Neural cell (in vitro differentiated cells): ENCODE results near the gene EVA1A. TPM values are rescaled to one million over a fixed set of nuclear protein-coding genes. Genes with fewer than 3 reads are reported as not detected.

ENCODE experiments used
- H2AFZ ChIP-seq: fragments of 200-600, 300-800 bp; sonication (generic), shearing (Covaris generic); 2 replicates; pipeline ENCODE4 v1.6.0; 2014; ENCODE audit warnings: low read depth, mild to moderate bottlenecking, antibody characterized with exemption, low read length, moderate library complexity
- H3F3A ChIP-seq: fragments of 200-600 bp; shearing (Covaris generic); 2 replicates; pipeline ENCODE4 v1.6.1; 2016; ENCODE audit warnings: mild to moderate bottlenecking, moderate library complexity, mixed read lengths, antibody characterized with exemption, low read length; ENCODE audit not compliant: insufficient read depth, poor library complexity, severe bottlenecking
- H3K27ac ChIP-seq: fragments of 200-600, 300-800 bp; sonication (generic), shearing (Covaris generic); 2 replicates; pipeline ENCODE4 v1.5.1; 2014; ENCODE audit warnings: mild to moderate bottlenecking, low read length, moderate library complexity
- H3K27me3 ChIP-seq: fragments of 300-800, 200-600 bp; sonication (generic), shearing (Covaris generic); 2 replicates; pipeline ENCODE4 v1.6.0; 2014; ENCODE audit warnings: mild to moderate bottlenecking, low read depth, low read length, moderate library complexity; ENCODE audit not compliant: insufficient read depth
- H3K36me3 ChIP-seq: fragments of 300-800, 200-600 bp; sonication (generic), shearing (Covaris generic); 2 replicates; pipeline ENCODE4 v1.5.1; 2014; ENCODE audit warnings: mild to moderate bottlenecking, antibody characterized with exemption, low read length, moderate library complexity; ENCODE audit not compliant: insufficient read depth
- H3K4me2 ChIP-seq: fragments of 300-800, 200-600 bp; sonication (generic), shearing (Covaris generic); 2 replicates; pipeline ENCODE4 v1.6.0; 2014; ENCODE audit warnings: mild to moderate bottlenecking, low read length
- H3K4me3 ChIP-seq: fragments of 300-800, 200-600 bp; sonication (generic), shearing (Covaris generic); 2 replicates; pipeline ENCODE4 v1.5.1; 2014; ENCODE audit warnings: mild to moderate bottlenecking, low read length, moderate library complexity
- H3K79me2 ChIP-seq: fragments of 200-600 bp; shearing (Covaris generic); replicated peaks from 2 replicates; pipeline ENCODE4 v1.6.0; 2014; ENCODE audit warnings: mild to moderate bottlenecking, low read length, moderate library complexity; ENCODE audit not compliant: insufficient read depth
- H3K9ac ChIP-seq: fragments of 300-800, 200-600 bp; sonication (generic), shearing (Covaris generic); 2 replicates; pipeline ENCODE4 v1.6.1; 2016; ENCODE audit warnings: mild to moderate bottlenecking, low read length, mixed read lengths
- H3K9me2 ChIP-seq: fragments of 200-600 bp; shearing (Covaris generic); 2 replicates; pipeline ENCODE4 v1.6.1; 2016; ENCODE audit warnings: mild to moderate bottlenecking, low read length, mixed read lengths; ENCODE audit not compliant: insufficient read depth
- H3K9me3 ChIP-seq: fragments of 200-600, 300-800 bp; sonication (generic), shearing (Covaris generic); 2 replicates; pipeline ENCODE4 v1.6.1; 2016; ENCODE audit warnings: mild to moderate bottlenecking, mixed run types, low read length, moderate library complexity, mixed read lengths
- H4K20me1 ChIP-seq: fragments of 200-600 bp; shearing (Covaris generic); 2 replicates; pipeline ENCODE4 v1.6.1; 2016; ENCODE audit warnings: mild to moderate bottlenecking, mixed run types; ENCODE audit not compliant: insufficient read depth
- EP300 ChIP-seq: fragments of 450-650 bp; conservative IDR thresholded peaks from 2 replicates; pipeline ENCODE4 v1.6.1; 2014; ENCODE audit warnings: antibody characterized with exemption, mild to moderate bottlenecking, moderate library complexity; ENCODE audit not compliant: poor library complexity, severe bottlenecking
- EZH2 ChIP-seq: fragments of 200-600, 300-800 bp; shearing (Covaris generic), sonication (generic); IDR thresholded peaks from 2 replicates; pipeline ENCODE4 v1.6.1; 2014; ENCODE audit warnings: antibody characterized with exemption, low read length, borderline replicate concordance, mild to moderate bottlenecking; ENCODE audit not compliant: insufficient read depth, poor library complexity, severe bottlenecking
- MXI1 ChIP-seq: fragments of 450-650 bp; conservative IDR thresholded peaks from 2 replicates; pipeline ENCODE4 v1.6.1; 2014; ENCODE audit warnings: antibody characterized with exemption, mild to moderate bottlenecking; ENCODE audit not compliant: poor library complexity, severe bottlenecking
- POLR2AphosphoS5 ChIP-seq: IDR thresholded peaks from 2 replicates; pipeline ENCODE4 v1.6.1; 2012
- RAD21 ChIP-seq: fragments of 450-650 bp; conservative IDR thresholded peaks from 2 replicates; pipeline ENCODE4 v1.6.1; 2014; ENCODE audit warnings: antibody characterized with exemption, mild to moderate bottlenecking, moderate library complexity
- SMC3 ChIP-seq: fragments of 450-650 bp; conservative IDR thresholded peaks from 2 replicates; pipeline ENCODE4 v1.6.1; 2014; ENCODE audit warnings: antibody characterized with exemption, mild to moderate bottlenecking, moderate library complexity; ENCODE audit not compliant: poor library complexity
- TAF1 ChIP-seq: IDR thresholded peaks from 2 replicates; pipeline ENCODE4 v1.6.1; 2012; ENCODE audit warnings: low read depth
- polyA plus RNA-seq: library from polyadenylated mRNA; depleted of rRNA; stranded (reverse); fragments of >200 nt; gene quantifications from 2 replicates; pipeline ENCODE4 v1.2.3, GENCODE V29; 2014
- TF ChIP-seq, protein P1 (sequence below): IDR thresholded peaks from 2 replicates; pipeline ENCODE4 v1.6.1; 2012; ENCODE audit warnings: borderline replicate concordance
- TF ChIP-seq, protein P2 (sequence below): fragments of 450-650 bp; IDR thresholded peaks from 2 replicates; pipeline ENCODE4 v1.5.1; 2014; ENCODE audit warnings: antibody characterized with exemption, mild to moderate bottlenecking, moderate library complexity; ENCODE audit not compliant: poor library complexity, severe bottlenecking

The EVA1A gene
- polyA plus RNA-seq, 1 donor from 2014 or later: not detected

DNA sequence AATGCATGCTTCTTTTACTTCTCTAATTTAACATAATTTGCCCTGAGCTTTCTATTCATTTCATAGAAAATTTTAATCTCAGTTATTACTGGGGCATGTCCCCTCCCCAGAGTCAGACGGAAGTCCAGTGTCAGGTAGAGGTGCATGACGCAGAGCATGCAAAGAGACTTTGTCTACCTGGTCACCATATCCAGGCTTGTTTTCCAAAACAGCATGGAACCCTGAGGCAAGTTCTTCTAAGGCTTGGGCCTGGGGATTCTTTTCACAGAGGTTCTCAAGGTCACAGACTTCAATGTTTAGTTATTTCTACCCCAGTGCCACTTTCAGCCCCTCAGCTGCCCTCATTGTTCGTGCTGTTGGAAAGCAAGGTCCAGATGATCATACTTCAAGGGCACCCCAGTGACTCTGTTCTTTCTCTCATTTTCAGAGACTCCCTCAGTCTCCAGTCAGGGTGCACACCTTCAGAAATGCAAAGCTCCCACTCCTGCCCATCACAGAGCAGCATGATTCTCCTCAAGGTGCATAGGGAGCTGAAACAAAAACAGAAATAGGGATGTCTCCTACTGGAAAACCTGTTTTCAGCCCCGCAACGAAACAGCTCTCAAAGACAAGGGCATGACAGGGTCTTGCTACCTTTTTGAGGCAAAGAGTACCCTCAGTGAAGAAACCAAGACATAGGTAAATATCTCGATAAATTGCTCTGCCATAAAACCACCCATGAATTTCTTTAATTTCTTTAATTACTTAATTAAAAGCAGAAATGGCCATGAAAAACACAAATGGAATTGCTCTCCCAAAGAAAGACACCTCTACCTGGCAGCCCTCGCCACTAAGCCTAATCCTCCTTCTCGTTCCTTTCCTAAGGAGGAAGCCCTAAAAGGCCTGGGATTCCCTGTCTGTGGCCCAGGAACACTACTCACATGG, 9.5 kb upstream of the EVA1A start:
- no peaks in the 10 kb centered on the region for H3K9me3 ChIP-seq
- no peak overlapping the region for H3K9ac ChIP-seq
- H3F3A ChIP-seq: no peaks in the 10 kb centered on the region
- no peak overlapping the region for H2AFZ ChIP-seq
- H3K4me2 ChIP-seq: no peak overlapping the region
- no peaks in the 10 kb centered on the region for H3K36me3 ChIP-seq
- no peak for TF ChIP-seq EP300
- TF ChIP-seq TAF1: no peak
- TF ChIP-seq EZH2: no peak
- H3K27me3 ChIP-seq: no peaks in the 10 kb centered on the region
- no peaks in the 10 kb centered on the region for H3K9me2 ChIP-seq
- no peak overlapping the region for H3K27ac ChIP-seq
- no peak overlapping the region for H3K4me3 ChIP-seq
- no peaks in the 10 kb centered on the region for H3K79me2 ChIP-seq
- H4K20me1 ChIP-seq: no peaks in the 10 kb centered on the region

DNA sequence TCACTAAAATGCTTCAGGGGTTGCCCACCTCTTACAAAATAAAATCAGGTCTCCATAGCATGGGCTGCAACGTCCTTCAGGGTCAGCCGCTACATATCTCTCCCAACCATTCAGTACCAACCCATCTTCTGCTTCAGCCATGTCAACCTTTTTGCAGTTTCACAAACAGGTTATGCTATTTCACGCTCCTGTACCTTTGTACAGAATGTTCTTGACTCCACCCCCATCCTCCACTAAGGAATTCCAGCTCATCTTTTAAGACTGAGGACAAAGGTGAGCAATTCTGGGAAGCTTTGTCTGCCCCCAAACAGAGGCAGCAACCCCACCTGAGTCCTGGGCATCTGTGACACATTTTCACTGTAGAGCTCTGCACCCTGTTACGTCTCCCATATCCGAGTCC, 8.8 kb upstream of the EVA1A start:
- Histone ChIP-seq H2AFZ (no peak overlapping the region), H3K36me3 (no peaks in the 10 kb centered on the region), H3K9me2 (no peaks in the 10 kb centered on the region), H4K20me1 (no peaks in the 10 kb centered on the region), H3F3A (no peaks in the 10 kb centered on the region), H3K27me3 (no peaks in the 10 kb centered on the region), H3K27ac (no peak overlapping the region), H3K4me2 (no peak overlapping the region), H3K9ac (no peak overlapping the region), H3K4me3 (no peak overlapping the region), H3K79me2 (no peaks in the 10 kb centered on the region), H3K9me3 (no peaks in the 10 kb centered on the region)
- TF ChIP-seq TAF1 (no peak), EP300 (no peak), MXI1 (no peak), EZH2 (no peak)
- TF ChIP-seq, protein P1, sequence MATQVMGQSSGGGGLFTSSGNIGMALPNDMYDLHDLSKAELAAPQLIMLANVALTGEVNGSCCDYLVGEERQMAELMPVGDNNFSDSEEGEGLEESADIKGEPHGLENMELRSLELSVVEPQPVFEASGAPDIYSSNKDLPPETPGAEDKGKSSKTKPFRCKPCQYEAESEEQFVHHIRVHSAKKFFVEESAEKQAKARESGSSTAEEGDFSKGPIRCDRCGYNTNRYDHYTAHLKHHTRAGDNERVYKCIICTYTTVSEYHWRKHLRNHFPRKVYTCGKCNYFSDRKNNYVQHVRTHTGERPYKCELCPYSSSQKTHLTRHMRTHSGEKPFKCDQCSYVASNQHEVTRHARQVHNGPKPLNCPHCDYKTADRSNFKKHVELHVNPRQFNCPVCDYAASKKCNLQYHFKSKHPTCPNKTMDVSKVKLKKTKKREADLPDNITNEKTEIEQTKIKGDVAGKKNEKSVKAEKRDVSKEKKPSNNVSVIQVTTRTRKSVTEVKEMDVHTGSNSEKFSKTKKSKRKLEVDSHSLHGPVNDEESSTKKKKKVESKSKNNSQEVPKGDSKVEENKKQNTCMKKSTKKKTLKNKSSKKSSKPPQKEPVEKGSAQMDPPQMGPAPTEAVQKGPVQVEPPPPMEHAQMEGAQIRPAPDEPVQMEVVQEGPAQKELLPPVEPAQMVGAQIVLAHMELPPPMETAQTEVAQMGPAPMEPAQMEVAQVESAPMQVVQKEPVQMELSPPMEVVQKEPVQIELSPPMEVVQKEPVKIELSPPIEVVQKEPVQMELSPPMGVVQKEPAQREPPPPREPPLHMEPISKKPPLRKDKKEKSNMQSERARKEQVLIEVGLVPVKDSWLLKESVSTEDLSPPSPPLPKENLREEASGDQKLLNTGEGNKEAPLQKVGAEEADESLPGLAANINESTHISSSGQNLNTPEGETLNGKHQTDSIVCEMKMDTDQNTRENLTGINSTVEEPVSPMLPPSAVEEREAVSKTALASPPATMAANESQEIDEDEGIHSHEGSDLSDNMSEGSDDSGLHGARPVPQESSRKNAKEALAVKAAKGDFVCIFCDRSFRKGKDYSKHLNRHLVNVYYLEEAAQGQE: no peak

DNA sequence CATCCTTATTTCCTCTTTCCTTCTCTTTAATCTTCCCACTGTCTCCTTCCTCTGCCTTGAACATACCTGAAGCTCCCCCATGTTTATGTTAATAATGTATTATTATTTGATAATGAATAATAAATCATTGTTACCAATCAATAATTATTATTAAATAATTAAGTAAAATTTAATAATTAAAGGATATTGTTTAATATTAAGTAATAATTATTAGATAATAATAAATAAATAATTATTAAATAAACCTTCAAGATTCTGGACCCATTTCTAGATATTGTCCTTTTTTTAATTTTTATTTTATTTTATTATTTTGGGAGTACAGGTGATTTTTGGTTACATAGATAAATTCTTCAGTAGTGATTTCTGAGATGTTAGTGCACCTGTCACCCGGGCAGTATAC, 7.4 kb upstream of the EVA1A start:
- H4K20me1 ChIP-seq: no peaks in the 10 kb centered on the region
- no peak overlapping the region for H3K27ac ChIP-seq
- TF ChIP-seq TAF1 (no peak), RAD21 (no peak), EZH2 (no peak), EP300 (no peak), MXI1 (no peak), SMC3 (no peak), POLR2AphosphoS5 (no peak)
- TF ChIP-seq, protein P1: no peak
- TF ChIP-seq, protein P2, sequence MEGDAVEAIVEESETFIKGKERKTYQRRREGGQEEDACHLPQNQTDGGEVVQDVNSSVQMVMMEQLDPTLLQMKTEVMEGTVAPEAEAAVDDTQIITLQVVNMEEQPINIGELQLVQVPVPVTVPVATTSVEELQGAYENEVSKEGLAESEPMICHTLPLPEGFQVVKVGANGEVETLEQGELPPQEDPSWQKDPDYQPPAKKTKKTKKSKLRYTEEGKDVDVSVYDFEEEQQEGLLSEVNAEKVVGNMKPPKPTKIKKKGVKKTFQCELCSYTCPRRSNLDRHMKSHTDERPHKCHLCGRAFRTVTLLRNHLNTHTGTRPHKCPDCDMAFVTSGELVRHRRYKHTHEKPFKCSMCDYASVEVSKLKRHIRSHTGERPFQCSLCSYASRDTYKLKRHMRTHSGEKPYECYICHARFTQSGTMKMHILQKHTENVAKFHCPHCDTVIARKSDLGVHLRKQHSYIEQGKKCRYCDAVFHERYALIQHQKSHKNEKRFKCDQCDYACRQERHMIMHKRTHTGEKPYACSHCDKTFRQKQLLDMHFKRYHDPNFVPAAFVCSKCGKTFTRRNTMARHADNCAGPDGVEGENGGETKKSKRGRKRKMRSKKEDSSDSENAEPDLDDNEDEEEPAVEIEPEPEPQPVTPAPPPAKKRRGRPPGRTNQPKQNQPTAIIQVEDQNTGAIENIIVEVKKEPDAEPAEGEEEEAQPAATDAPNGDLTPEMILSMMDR: no peak
- H3K9ac ChIP-seq: no peak overlapping the region
- no peaks in the 10 kb centered on the region for H3K27me3 ChIP-seq
- H3K79me2 ChIP-seq: no peaks in the 10 kb centered on the region
- no peak overlapping the region for H3K4me3 ChIP-seq
- no peak overlapping the region for H2AFZ ChIP-seq
- no peaks in the 10 kb centered on the region for H3K9me3 ChIP-seq
- no peaks in the 10 kb centered on the region for H3K9me2 ChIP-seq
- no peak overlapping the region for H3K4me2 ChIP-seq
- no peaks in the 10 kb centered on the region for H3K36me3 ChIP-seq
- H3F3A ChIP-seq: no peaks in the 10 kb centered on the region
